ENCODE data around the gene IKBKE.

- no peak for TF ChIP-seq CTCF (IDR thresholded peaks at IDR 0.05; ENCODE audit: extremely low read depth in 1 of 2, insufficient read depth in 1 of 2, low read depth in 1 of 2, low read length in 2 of 2)
- TF ChIP-seq POLR2AphosphoS5 (IDR thresholded peaks at IDR 0.05; ENCODE audit: insufficient read depth, low read depth, low read length) = no peak
- no peak for TF ChIP-seq EZH2 (IDR thresholded peaks at IDR 0.05; ENCODE audit: borderline replicate concordance, low read depth, low read length, severe bottlenecking)
- TF ChIP-seq POLR2A (IDR thresholded peaks at IDR 0.05; ENCODE audit: low read depth, low read length) = no peak
- TF ChIP-seq FOS (IDR thresholded peaks at IDR 0.05; ENCODE audit: borderline replicate concordance, insufficient read depth, low read length) = no peak
- no peak for TF ChIP-seq MAX (IDR thresholded peaks at IDR 0.05; ENCODE audit: insufficient read depth, insufficient read length)
- TF ChIP-seq GATA2 (IDR thresholded peaks at IDR 0.05; ENCODE audit: insufficient read depth, insufficient read length, low read depth, low read length) = no peak
- no peak for TF ChIP-seq MYC (IDR thresholded peaks at IDR 0.05; ENCODE audit: low read depth, low read length)
- TF ChIP-seq JUN (IDR thresholded peaks at IDR 0.05; ENCODE audit: borderline replicate concordance, insufficient read depth, insufficient read length, low read depth) = no peak
These were observed 9.3 kb upstream of the IKBKE start for GRCh38 chr1:206460836-206461426.

Data from endothelial cell of umbilical vein (primary cell).